K562 (cell line): ENCODE data around the gene ZDHHC12. TPM values are rescaled to one million over a fixed set of nuclear protein-coding genes. Genes with fewer than 3 reads are reported as not detected.
A peak's percentile ranks its signal among the peaks of the same experiment; 100 is the strongest.

Experiments
- CLOCK ChIP-seq: fragments of 250-450 bp; sonication (Bioruptor Pico); IDR thresholded peaks from 2 replicates; pipeline ENCODE4 v1.4.0; 2020; ENCODE audit warnings: mild to moderate bottlenecking, moderate library complexity, borderline replicate concordance
- E2F6 ChIP-seq, 2 experiments: IDR thresholded peaks; 2 replicates each; pipeline ENCODE4 v1.6.1; 2011; ENCODE audit warnings: borderline replicate concordance in 1 of 2, control low read depth in 1 of 2, low read depth in 1 of 2, low read length in 1 of 2, mild to moderate bottlenecking in 1 of 2, mixed read lengths in 1 of 2, moderate library complexity in 1 of 2; ENCODE audit not compliant: insufficient read depth in 1 of 2, insufficient read length in 1 of 2, poor library complexity in 1 of 2, severe bottlenecking in 1 of 2; ENCODE audit errors: extremely low read depth in 1 of 2
- ETS1 ChIP-seq: conservative IDR thresholded peaks from 2 replicates; pipeline ENCODE4 v1.6.1; 2011; ENCODE audit warnings: low read depth, mild to moderate bottlenecking, low read length; ENCODE audit not compliant: control insufficient read depth
- KDM5B ChIP-seq: fragments of 200-600 bp; sonication (generic); IDR thresholded peaks from 2 replicates; pipeline ENCODE4 v1.6.1; 2012; ENCODE audit warnings: low read depth, mild to moderate bottlenecking, moderate library complexity, low read length, control low read depth, inconsistent platforms; ENCODE audit not compliant: insufficient replicate concordance
- NKRF ChIP-seq: fragments of 450-650 bp; IDR thresholded peaks from 2 replicates; pipeline ENCODE4 v1.6.1; 2016; ENCODE audit warnings: borderline replicate concordance
- PKNOX1 ChIP-seq: fragments of 450-650 bp; IDR thresholded peaks from 2 replicates; pipeline ENCODE4 v1.6.1; 2016
- STAG1 ChIP-seq: sonication (generic); formaldehyde crosslinking; IDR thresholded peaks from 2 replicates; pipeline ENCODE4 v1.5.0; 2020; ENCODE audit warnings: missing genetic modification reagents, borderline replicate concordance
- STAT6 ChIP-seq: sonication (generic); formaldehyde crosslinking; IDR thresholded peaks from 2 replicates; pipeline ENCODE4 v1.8.1; 2023; ENCODE audit warnings: mild to moderate bottlenecking, missing genetic modification reagents
- TAF9B ChIP-seq: fragments of 450-650 bp; IDR thresholded peaks from 2 replicates; pipeline ENCODE4 v1.6.1; 2018; ENCODE audit warnings: mild to moderate bottlenecking; ENCODE audit not compliant: partially characterized antibody
- YBX1 ChIP-seq: fragments of 450-650 bp; IDR thresholded peaks from 2 replicates; pipeline ENCODE4 v1.7.1; 2016; ENCODE audit warnings: mild to moderate bottlenecking
- ZNF143 ChIP-seq: sonication (generic); formaldehyde crosslinking; IDR thresholded peaks from 2 replicates; pipeline ENCODE4 v1.9.0; 2022; ENCODE audit warnings: mild to moderate bottlenecking, missing genetic modification reagents
- polyA plus RNA-seq, 8 experiments: library from polyadenylated mRNA; depleted of rRNA in 4 of 8; stranded (reverse) in 5 of 8; unstranded in 3 of 8; fragments of >200 nt; fragmentation: Nextera tagmentation in 2 of 8; fragmentation: Illumina TruSeq in 1 of 8; extraction: Ambion mirVana in 2 of 8; extraction: Trizol in 1 of 8; gene quantifications; 2 replicates each; pipeline versions ENCODE4 v1.2.1 to v1.2.3, GENCODE V29; 2011 to 2014; ENCODE audit warnings: inconsistent platforms in 1 of 8, missing spikeins in 1 of 8
- total RNA-seq, 7 experiments: library from RNA; depleted of rRNA in 6 of 7; stranded (reverse); fragments of >200 nt in 6 of 7; fragmentation: Illumina TruSeq in 2 of 7; extraction: Trizol in 2 of 7; gene quantifications; 2 replicates each; pipeline versions ENCODE4 v1.2.1 to v1.2.3, GENCODE V29; 2011 to 2021; ENCODE audit warnings: low replicate concordance in 1 of 7

ZDHHC12 gene
- total and polyA plus RNA-seq, 9 of the 15 experiments (the other 6 are each of a cell fraction or from before 2014, with no cell fraction given): 0.21 to 38.0 (median 13.8) TPM

- TF ChIP-seq STAT6: peak; percentile 82; the same call in 1 of the 2 replicates
- TF ChIP-seq ZNF143: no peak
- peak; percentile 35 to 72 for TF ChIP-seq E2F6 (IDR thresholded peaks at IDR 0.05; ENCODE audit: borderline replicate concordance in 1 of 2, extremely low read depth in 1 of 2, insufficient read depth in 1 of 2, insufficient read length in 1 of 2, low read depth in 1 of 2, low read length in 1 of 2, poor library complexity in 1 of 2, severe bottlenecking in 1 of 2)
- TF ChIP-seq NKRF: peak; percentile 69; the same call in 1 of the 2 replicates
- peak; percentile 56; the same call in 1 of the 2 replicates for TF ChIP-seq ETS1
- TF ChIP-seq KDM5B: peak; percentile 88
- TF ChIP-seq TAF9B: no peak
- no peak for TF ChIP-seq PKNOX1
- no peak for TF ChIP-seq CLOCK
- TF ChIP-seq YBX1: no peak
- no peak for TF ChIP-seq STAG1
These were observed at the start of gene ZDHHC12 (continued) for GRCh38 chr9:128723866-128724743.
